GM19025 (cell line): ENCODE measurements around the gene TMEM108.

Source experiments
- ATAC-seq: cut with Tn5 transposase; IDR thresholded peaks from one replicate; pipeline ENCODE4 v1.9.1; 2021; ENCODE audit warnings: mild to moderate bottlenecking, low read depth, moderate library complexity; ENCODE audit not compliant: unreplicated experiment

TMEM108 gene

DNA sequence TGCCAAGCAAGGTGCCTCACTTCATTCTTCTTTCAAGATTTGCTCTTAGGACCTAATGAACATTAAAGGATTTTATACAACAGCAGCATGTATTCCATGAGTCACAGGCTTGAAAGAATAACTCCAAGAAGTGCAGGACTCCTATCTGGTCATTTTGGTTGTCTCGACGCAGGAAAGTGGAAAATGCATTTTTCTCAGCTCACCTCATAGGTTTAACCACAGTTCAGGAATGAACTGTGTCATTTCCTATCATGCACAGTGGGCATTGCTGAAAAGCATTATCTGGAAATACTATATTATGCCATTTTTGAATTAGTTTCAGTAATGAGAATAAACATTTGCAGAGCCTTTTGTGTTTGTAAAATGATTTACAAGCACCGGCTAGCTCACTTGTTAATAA is 263.0 kb downstream of the TMEM108 start:
- ATAC-seq, result no peak

DNA sequence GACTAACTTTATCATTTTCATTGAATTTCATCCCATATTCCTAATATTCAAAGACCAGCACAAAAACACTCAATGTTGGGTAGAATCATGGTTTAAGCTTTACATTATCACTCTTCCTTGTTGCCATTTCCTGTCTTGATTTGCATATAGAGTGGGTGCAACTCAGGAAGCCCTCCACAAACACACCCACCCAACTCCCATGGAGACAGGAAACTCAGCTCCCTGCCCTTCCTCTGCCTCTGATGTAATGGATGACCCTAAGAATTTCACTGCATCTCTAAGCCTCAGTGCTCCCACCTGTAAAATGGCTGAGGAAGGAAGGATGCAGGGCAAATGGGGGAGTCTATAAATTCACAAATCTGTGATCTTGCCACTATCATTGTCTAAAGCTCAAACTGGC is 263.5 kb downstream of the TMEM108 start:
- ATAC-seq, result no peak

- no peak for ATAC-seq
These were observed 265.2 kb downstream of the TMEM108 start for GRCh38 chr3:133303430-133303829.

DNA sequence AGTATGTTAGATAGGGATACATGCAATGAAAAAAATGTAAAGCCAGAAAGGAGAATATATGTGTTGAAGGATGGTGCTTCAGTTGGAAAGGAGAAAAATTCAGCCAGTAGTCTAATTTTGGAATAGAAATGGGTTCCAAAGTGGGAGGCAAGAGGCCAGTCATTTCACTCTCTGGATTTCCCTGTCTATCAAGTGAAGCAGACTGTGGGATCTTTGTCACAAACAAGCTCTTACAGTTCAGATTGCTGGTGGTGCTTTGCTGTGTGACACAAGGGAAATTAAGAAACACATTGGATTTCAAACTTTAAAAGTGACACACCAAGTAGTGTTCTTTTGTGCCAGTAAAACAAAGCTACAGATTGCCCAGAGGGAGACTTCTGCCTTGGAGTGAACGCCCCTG is 279.7 kb downstream of the TMEM108 start:
- ATAC-seq, result no peak

DNA sequence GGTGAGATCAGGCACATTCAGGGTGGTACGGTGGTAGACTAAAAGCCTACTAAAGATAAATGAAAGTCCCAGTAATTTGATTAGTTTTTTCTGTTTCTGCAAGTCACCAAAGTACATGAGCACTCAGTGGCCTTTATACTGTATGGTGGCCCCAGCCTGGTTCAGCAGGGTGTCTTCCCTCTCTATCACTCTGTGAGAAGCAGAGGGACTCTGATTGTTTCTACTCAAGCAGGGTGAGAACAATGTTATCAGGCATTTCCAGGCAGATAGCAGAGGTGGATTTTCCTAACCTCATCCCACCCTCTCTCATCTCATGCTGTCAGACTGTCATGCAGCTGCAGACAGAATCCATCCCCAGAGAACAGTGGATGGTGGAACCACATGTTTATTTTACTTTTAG is 290.2 kb downstream of the TMEM108 start:
- no peak for ATAC-seq

- no peak for ATAC-seq
These were observed 291.4 kb downstream of the TMEM108 start for GRCh38 chr3:133329626-133330025.

GRCh38 chr3:133330065-133330464 is 291.9 kb downstream of the TMEM108 start:
- no peak for ATAC-seq

DNA sequence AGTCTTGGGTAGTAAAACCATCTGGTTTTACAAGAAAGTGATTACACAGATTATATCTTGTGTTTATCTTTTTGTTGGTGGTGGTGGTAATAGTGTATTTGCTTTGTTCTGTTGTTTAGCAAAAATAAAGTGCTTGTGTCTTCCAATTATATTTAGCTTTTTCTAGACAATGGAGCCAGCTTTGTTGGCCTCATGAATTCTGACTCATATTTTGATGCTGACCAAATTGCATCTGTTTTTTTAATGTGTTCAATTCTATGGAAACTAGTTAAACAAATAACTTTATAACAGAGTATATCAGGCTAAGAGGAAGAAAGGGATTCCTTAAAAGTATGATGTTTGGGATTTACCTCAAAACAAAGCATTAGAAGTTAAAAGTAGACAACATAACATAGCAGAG is 292.3 kb downstream of the TMEM108 start:
- ATAC-seq, result no peak

DNA sequence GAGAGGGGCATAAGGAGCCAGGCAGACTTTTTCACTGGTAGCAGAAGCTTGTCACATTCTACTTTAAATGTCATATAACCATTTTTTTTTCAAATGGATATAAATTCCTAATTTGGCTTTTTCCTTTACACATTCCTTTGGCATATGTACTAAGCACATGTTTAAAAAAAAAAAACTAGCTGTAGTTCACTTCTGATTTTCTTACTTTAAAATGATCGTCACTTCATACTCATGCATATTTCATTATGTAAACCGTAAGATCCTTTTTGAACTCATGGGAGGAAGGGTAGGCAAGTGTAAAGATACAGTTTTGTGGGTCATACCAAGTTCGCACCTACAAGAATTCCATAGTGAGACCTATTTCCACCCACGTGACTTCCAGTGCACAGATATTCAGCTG is 316.5 kb downstream of the TMEM108 start:
- no peak for ATAC-seq

DNA sequence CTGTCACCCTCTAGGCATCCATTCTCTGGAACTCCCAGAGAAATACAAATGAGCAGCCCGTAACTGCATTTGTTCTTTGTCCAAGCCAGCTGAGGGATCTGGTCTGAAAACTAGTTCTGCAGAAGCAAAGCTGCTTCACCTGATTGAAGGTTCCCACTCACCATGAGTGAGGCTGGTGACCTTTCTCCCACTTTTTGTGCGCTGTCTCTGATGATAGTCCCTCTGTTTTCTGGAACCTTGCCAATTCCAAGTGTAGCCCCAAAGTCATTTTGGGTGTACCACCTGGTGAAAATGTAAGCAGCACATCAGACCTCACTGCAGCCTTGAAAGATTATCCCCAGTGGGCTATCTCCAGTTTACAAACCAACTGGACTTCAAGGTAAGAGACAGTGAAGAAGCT is 322.3 kb downstream of the TMEM108 start:
- ATAC-seq, result no peak

DNA sequence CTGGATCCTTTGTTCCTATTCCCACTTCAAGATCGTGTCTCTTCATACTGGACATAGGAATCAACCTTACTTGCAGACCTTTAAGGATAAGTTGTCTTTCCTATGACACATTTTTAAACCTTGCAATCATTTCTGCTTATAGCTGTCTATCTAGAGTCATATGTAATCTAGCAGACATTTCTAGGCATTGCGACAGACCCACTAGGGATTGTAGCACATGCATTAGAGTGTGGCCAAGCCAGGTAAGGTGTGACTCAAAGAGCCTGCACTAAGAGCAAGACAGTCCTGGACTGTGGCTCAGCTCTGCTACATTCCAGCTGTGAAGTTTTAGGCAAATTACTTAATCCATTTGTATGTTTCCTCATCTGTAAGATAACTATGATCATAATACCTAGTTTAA is 322.8 kb downstream of the TMEM108 start:
- no peak for ATAC-seq

GRCh38 chr3:133361435-133361834 is 323.2 kb downstream of the TMEM108 start:
- no peak for ATAC-seq

DNA sequence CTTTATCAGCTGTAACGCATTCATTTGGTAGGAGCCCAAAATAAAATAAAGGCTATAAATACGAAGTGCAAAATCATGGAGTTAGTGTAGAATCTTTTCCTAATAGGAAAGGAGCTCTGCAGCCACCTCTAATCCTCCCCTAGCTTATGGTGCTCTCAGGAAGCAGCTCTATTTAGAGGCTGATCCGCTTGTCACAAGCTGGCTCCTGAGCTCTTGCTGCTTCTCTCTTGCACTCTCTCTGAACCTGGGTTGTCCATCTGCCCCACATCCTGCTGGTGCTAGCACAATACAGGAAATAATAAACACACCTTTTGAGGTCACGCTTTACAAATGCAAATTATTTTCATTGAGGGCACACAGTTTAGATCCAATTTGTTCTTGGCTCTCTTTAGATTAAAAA is 324.3 kb downstream of the TMEM108 start:
- no peak for ATAC-seq

- no peak for ATAC-seq
These were observed 326.5 kb downstream of the TMEM108 start for GRCh38 chr3:133364704-133365103.

DNA sequence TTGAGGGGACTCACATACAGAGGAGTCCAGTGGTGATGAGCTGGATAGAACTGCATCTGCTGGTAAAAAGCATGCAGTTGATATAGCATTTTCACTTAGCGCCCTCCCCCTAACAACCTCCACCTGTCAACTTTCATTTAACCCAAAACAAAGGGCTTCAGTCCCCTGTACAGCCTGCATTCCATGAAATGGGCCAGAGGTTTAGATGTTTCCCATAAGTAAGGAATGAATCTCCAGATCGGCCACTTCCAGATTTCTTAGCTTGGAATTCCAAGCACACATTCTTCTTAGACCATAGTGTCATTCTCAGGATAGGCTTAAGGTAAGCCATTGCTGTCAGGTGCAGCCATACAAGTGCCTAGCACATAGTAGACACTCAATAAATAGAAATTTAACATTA is 328.7 kb downstream of the TMEM108 start:
- no peak for ATAC-seq

DNA sequence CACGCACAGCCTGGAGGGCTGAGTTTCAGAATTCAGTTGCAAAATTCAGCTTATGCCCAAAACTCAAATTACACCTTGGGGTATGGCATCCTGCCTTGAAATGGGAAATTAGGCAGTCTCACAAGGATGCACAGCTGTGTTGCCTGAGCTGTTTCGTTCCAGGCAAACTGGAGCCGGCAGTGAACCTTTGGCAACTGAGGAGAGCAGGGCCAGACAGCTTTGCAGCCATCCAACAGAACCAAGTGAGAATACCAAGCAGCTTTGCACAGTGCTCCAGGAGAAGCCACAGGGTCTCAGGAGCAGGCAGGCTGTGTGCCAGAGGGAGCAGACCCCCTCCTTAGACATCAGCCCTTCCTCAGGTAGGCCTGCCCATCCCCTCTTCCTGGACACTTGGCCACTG is 329.2 kb downstream of the TMEM108 start:
- no peak for ATAC-seq

- no peak for ATAC-seq
These were observed 329.8 kb downstream of the TMEM108 start for GRCh38 chr3:133367956-133368355.

- ATAC-seq, result no peak
These were observed 330.3 kb downstream of the TMEM108 start for GRCh38 chr3:133368371-133369067.

- no peak for ATAC-seq
These were observed 330.9 kb downstream of the TMEM108 start for GRCh38 chr3:133369068-133369440.

DNA sequence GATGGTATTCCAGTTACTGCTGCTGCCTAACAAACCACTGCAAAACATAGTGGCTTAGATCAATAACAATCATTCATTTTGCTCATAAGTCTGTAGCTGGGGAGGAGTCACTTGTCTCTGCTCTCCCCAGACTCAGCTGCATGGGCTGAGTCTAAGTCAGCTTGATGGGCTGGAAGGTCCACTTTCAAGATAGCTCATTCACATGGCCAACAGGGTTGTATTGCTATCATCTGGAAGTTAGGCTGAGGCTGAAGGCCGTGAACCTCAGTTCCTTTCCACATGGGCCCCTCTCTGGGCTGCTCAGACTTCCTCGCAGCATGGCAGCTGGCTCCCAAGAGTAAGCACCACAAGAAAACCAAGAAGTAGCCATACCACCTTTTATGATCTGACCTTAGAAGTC is 333.0 kb downstream of the TMEM108 start:
- ATAC-seq, result no peak

GRCh38 chr3:133371676-133372075 is 333.5 kb downstream of the TMEM108 start:
- ATAC-seq, result no peak

GRCh38 chr3:133374708-133375402 is 336.7 kb downstream of the TMEM108 start:
- no peak for ATAC-seq
